Heart right ventricle (tissue), 16 donors: Measurements from ENCODE around the gene DYNLT2. TPM values are rescaled to one million over a fixed set of nuclear protein-coding genes. Genes with fewer than 3 reads are reported as not detected.

Experiments used
- ATAC-seq, 8 donors: fragments of 200-7000 bp; cut with Tn5 transposase; one replicate each; pipeline ENCODE4 v1.9.1; 2020; ENCODE audit warnings: mild to moderate bottlenecking in 8 of 8, moderate library complexity in 8 of 8, moderate number of reproducible peaks in 1 of 8
- DNase-seq, 2 donors: peaks; one replicate each; pipeline ENCODE4 v3.0.0-alpha.2; 2020
- H3K27ac ChIP-seq, 10 donors: fragments of 200-600 bp; sonication (generic) in 2 of 10; one replicate each; pipeline versions ENCODE4 v1.5.0 to v1.8.0; 2020 to 2022; ENCODE audit warnings: mild to moderate bottlenecking in 3 of 10
- H3K27me3 ChIP-seq, 7 donors: fragments of 200-600 bp; one replicate each; pipeline ENCODE4 v1.8.0; 2021 to 2022; ENCODE audit warnings: mild to moderate bottlenecking in 2 of 7
- H3K36me3 ChIP-seq, 9 donors: fragments of 200-600 bp; sonication (generic) in 1 of 9; one replicate each; pipeline versions ENCODE4 v1.5.0 to v1.8.0; 2020 to 2022; ENCODE audit warnings: mild to moderate bottlenecking in 2 of 9
- H3K4me1 ChIP-seq, 9 donors: fragments of 200-600 bp; sonication (generic) in 1 of 9; one replicate each; pipeline versions ENCODE4 v1.5.0 to v1.8.0; 2020 to 2022; ENCODE audit warnings: mild to moderate bottlenecking in 4 of 9
- H3K4me3 ChIP-seq, 10 donors: fragments of 200-600 bp; sonication (generic) in 2 of 10; one replicate each; pipeline versions ENCODE4 v1.5.0 to v1.8.0; 2020 to 2022; ENCODE audit warnings: mild to moderate bottlenecking in 7 of 10, moderate library complexity in 2 of 10
- H3K9me3 ChIP-seq, 11 donors: fragments of 200-600 bp in 10 of 11; sonication (generic) in 2 of 11; one replicate each; pipeline versions ENCODE4 v1.5.0 to v1.8.0; 2013 to 2022; ENCODE audit warnings: mild to moderate bottlenecking in 2 of 11, control low read depth in 1 of 11, moderate library complexity in 1 of 11
- WGBS, 2 donors: extraction: QIAGEN DNeasy Blood & Tissue Kit; methylation state at CpG; one replicate each; pipeline ENCODE4 v1.1.7; 2013; ENCODE audit warnings: inconsistent platforms in 1 of 2; 5-methylcytosine and 5-hydroxymethylcytosine counted together
- intact Hi-C, 10 donors: fragments of 100-400 bp; cut with DNase I; formaldehyde crosslinking; loops; one replicate each; pipeline versions ENCODE4 v1.11.1 to v1.14.2; 2022
- polyA plus RNA-seq, 2 donors: library from polyadenylated mRNA; stranded (reverse); fragments of 200-250 nt; gene quantifications; one replicate each; pipeline ENCODE4 v1.2.3, GENCODE V29; 2013
- total RNA-seq, 10 donors: library from RNA; stranded (reverse); fragmentation: NEBNext Ultra II Directional in 3 of 10; extraction: Animal tissue kit (Norgen Biotek cat#: 25700) in 3 of 10; gene quantifications; one replicate each; pipeline versions ENCODE4 v1.2.1 to v1.2.4, GENCODE V29; 2021 to 2023
- TF ChIP-seq, protein P1 (sequence below), 9 donors: fragments of 200-600 bp; sonication (generic) in 2 of 9; IDR thresholded peaks; one replicate each; pipeline versions ENCODE4 v1.5.0 to v1.8.0; 2021 to 2022; ENCODE audit warnings: antibody characterized with exemption in 9 of 9, mild to moderate bottlenecking in 5 of 9, moderate library complexity in 1 of 9
- donor health status: Arrhythmogenic right ventricular cardiomyopathy.
- donor health status: ischemic (EF 13 %, LVEDD 7.1; RV severe dilation, severe dysfunction).
- donor health status: healthy with polysubstance abuse.
- donor health status: DM: no; HTN: yes; CAD: no.
- donor health status: DM: no; HTN: no; CAD: no.
- donor health status: ischemic (EF 25% LVEDD 6.9; RV normal size, moderate dysfunction).
- donor health status: ischemic (EF 25% LVEDD 5.7; RV mildly dilated, moderate dysfunction).
- donor health status: healthy.
- donor health status: DM: yes; HTN: yes; CAD: no.
- donor health status: Ischemic cardiomyopathy.
- donor health status: ischemic (EF 35%, LVEDD 5.7; RV mildly dilated, moderate dysfunction).
- donor health status: nonischemic (EF 11% LVEDD 7.7; RV severe dilation, severe dysfunction).
- donor health status: DM: yes; HTN: yes; CAD: no.
- donor health status: PGD.
- donor health status: ischemic (EF 29% LVEDD 5.4; RV normal size, mild dysfunction).
- donor health status: nonischemic (EF 23%, LVEDD 6.1; RV moderate dilation, normal function).

DYNLT2 gene
- total and polyA plus RNA-seq, 12 donors, result 0.19 to 3.4 (median 0.66) TPM

DNA sequence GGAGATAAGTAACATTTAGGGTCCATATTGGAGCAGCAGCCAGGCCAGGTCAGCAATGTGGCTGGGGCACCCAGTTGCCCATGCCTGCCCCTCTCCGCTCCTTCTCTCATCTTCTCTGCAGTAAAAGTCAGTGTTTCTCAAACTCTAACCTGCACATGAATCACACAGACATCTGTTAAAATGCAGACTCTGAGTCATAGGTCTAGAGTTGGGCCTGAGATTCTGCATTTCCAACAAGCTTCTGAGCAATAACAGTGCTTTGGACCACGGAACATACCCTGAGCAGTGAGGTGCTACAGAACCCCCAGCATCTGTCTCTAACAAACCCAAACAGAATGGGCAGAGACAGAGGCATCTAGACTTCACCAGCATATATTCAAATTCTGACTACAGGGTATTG lies 37.2 kb downstream of the DYNLT2 start:
- ATAC-seq, result no peak
- H3K4me3 ChIP-seq, result no peak overlapping the region
- H3K36me3 ChIP-seq, result peaks cover 0 to 98% (median 38%) of the 10 kb centered on the region in 9 donors
- no peaks in the 10 kb centered on the region for H3K9me3 ChIP-seq
- TF ChIP-seq, protein P1, sequence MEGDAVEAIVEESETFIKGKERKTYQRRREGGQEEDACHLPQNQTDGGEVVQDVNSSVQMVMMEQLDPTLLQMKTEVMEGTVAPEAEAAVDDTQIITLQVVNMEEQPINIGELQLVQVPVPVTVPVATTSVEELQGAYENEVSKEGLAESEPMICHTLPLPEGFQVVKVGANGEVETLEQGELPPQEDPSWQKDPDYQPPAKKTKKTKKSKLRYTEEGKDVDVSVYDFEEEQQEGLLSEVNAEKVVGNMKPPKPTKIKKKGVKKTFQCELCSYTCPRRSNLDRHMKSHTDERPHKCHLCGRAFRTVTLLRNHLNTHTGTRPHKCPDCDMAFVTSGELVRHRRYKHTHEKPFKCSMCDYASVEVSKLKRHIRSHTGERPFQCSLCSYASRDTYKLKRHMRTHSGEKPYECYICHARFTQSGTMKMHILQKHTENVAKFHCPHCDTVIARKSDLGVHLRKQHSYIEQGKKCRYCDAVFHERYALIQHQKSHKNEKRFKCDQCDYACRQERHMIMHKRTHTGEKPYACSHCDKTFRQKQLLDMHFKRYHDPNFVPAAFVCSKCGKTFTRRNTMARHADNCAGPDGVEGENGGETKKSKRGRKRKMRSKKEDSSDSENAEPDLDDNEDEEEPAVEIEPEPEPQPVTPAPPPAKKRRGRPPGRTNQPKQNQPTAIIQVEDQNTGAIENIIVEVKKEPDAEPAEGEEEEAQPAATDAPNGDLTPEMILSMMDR (IDR thresholded peaks at IDR 0.05), result no peak
- no peaks in the 10 kb centered on the region for H3K27me3 ChIP-seq
- no peak for DNase-seq
- peaks cover 0 to 4% (median 0%) of the 10 kb centered on the region in 9 donors for H3K4me1 ChIP-seq
- H3K27ac ChIP-seq, result no peak overlapping the region
- intact Hi-C loops, result no loop called here
- WGBS, 2 donors, result 98% methylated on average over 2 of the region's 2 CpGs

DNA sequence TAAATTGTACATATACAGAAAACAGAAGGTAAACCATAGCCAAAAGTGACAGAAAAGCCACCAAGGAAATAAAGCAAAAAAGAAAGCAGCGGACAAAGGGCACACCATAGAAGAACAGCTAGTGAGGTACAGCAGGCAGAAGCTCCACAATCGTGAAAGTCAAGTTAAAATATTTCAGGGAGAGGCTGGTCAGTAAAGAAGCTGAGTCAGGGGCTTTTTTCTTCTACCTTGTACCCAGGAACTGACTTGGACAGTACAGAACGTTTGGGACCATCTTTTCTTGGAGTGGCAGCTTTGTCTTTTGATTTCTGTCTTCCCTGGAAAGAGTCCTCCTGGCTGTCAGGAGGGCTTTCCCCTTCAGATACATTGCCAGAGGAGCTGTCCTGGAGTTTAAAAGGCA lies 41.4 kb downstream of the DYNLT2 start:
- Histone ChIP-seq H3K9me3 (no peaks in the 10 kb centered on the region), H3K36me3 (peaks cover 0 to 98% (median 38%) of the 10 kb centered on the region in 9 donors), H3K4me1 (peaks cover 0 to 14% (median 2%) of the 10 kb centered on the region in 9 donors), H3K27ac (no peak overlapping the region), H3K4me3 (no peak overlapping the region), H3K27me3 (no peaks in the 10 kb centered on the region)
- TF ChIP-seq, protein P1 (IDR thresholded peaks at IDR 0.05), result no peak
- WGBS, 2 donors, result 74 to 83% methylated on average over 3 of the region's 3 CpGs
- intact Hi-C loops, result no loop called here
- no peak for DNase-seq
- ATAC-seq, result no peak

- ATAC-seq (no peak), DNase-seq (no peak)
- H3K4me1 ChIP-seq, result peaks cover 0 to 21% (median 8%) of the 10 kb centered on the region in 9 donors
- H3K27ac ChIP-seq, result no peak overlapping the region
- H3K9me3 ChIP-seq, result no peaks in the 10 kb centered on the region
- H3K4me3 ChIP-seq, result no peak overlapping the region
- no peaks in the 10 kb centered on the region for H3K27me3 ChIP-seq
- intact Hi-C loops, result no loop called here
- H3K36me3 ChIP-seq, result peaks cover 0 to 98% (median 32%) of the 10 kb centered on the region in 9 donors
- TF ChIP-seq, protein P1 (IDR thresholded peaks at IDR 0.05), result no peak
Measured at GRCh38 chr6:169709293-169709692, 42.1 kb downstream of the DYNLT2 start.

GRCh38 chr6:169707772-169708171 lies 43.6 kb downstream of the DYNLT2 start:
- Histone ChIP-seq H3K27me3 (no peaks in the 10 kb centered on the region), H3K27ac (no peak overlapping the region), H3K4me1 (peaks cover 0 to 37% (median 24%) of the 10 kb centered on the region in 9 donors), H3K4me3 (no peak overlapping the region), H3K9me3 (no peaks in the 10 kb centered on the region), H3K36me3 (peaks cover 0 to 93% (median 24%) of the 10 kb centered on the region in 9 donors)
- DNase-seq (no peak), ATAC-seq (peak in 2 of 8 donors; percentile 25 to 48)
- intact Hi-C loops, result no loop called here
- TF ChIP-seq, protein P1 (IDR thresholded peaks at IDR 0.05), result no peak
- WGBS, 2 donors, result 41 to 57% methylated on average over 2 of the region's 2 CpGs
